ENCODE measurements around the gene SCUBE1.

DNA sequence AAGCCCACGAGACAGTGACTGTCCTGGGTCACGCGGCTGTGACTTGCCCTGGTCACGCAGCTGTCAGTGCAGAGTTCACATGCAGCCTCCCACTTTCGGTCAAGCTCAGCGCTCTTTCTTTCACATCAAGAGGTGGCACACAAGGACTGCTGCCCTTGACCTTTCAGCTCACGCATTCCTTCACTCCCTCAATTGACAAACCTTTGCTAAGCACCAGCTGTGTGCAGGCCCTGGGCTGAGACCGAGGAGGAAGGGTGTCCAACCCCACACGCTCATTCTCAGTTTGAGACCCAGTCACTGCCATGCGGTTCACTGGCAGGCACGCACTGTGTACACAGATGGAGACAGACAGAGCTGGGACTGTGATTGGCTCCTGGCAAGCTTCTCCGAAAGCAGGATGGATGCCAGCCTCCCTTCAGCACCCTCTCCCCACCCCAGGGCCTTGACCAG, 70.3 kb downstream of the SCUBE1 start:
- TF ChIP-seq POLR2A (IDR thresholded peaks at IDR 0.05; ENCODE audit: borderline replicate concordance, extremely low read depth, insufficient read depth, insufficient read length): no peak
- TF ChIP-seq, protein P1, sequence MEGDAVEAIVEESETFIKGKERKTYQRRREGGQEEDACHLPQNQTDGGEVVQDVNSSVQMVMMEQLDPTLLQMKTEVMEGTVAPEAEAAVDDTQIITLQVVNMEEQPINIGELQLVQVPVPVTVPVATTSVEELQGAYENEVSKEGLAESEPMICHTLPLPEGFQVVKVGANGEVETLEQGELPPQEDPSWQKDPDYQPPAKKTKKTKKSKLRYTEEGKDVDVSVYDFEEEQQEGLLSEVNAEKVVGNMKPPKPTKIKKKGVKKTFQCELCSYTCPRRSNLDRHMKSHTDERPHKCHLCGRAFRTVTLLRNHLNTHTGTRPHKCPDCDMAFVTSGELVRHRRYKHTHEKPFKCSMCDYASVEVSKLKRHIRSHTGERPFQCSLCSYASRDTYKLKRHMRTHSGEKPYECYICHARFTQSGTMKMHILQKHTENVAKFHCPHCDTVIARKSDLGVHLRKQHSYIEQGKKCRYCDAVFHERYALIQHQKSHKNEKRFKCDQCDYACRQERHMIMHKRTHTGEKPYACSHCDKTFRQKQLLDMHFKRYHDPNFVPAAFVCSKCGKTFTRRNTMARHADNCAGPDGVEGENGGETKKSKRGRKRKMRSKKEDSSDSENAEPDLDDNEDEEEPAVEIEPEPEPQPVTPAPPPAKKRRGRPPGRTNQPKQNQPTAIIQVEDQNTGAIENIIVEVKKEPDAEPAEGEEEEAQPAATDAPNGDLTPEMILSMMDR (IDR thresholded peaks at IDR 0.05 in 2 of 3, conservative IDR thresholded peaks at IDR 0.05 in 1 of 3; ENCODE audit: borderline replicate concordance in 1 of 3, insufficient read depth in 1 of 3, low read depth in 2 of 3, low read length in 2 of 3): no peak
- TF ChIP-seq, protein P2, sequence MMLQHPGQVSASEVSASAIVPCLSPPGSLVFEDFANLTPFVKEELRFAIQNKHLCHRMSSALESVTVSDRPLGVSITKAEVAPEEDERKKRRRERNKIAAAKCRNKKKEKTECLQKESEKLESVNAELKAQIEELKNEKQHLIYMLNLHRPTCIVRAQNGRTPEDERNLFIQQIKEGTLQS (IDR thresholded peaks at IDR 0.05): no peak
- TF ChIP-seq POLR2AphosphoS5 (IDR thresholded peaks at IDR 0.05; ENCODE audit: low read depth, low read length): no peak
- TF ChIP-seq RAD21 (IDR thresholded peaks at IDR 0.05; ENCODE audit: low read depth): no peak
- no peak for TF ChIP-seq EZH2 (IDR thresholded peaks at IDR 0.05)
- no peak for TF ChIP-seq SP1 (IDR thresholded peaks at IDR 0.05; ENCODE audit: low read depth)
- no peak for TF ChIP-seq ZFX (IDR thresholded peaks at IDR 0.05)
- no peak for TF ChIP-seq JUND (IDR thresholded peaks at IDR 0.05)
- no peak for TF ChIP-seq YY1 (IDR thresholded peaks at IDR 0.05; ENCODE audit: extremely low read depth, insufficient replicate concordance, low read depth, low read length)

All from HCT116 (cell line).